ENCODE data around the gene PCMTD2. TPM values are rescaled to one million over a fixed set of nuclear protein-coding genes. Genes with fewer than 3 reads are reported as not detected.
"Not testable (repeated sequence)": the region's sequence is repeated elsewhere in the genome, so short reads cannot be mapped to it uniquely, and the experiment has no call there.

Gene PCMTD2
- total RNA-seq, 1 experiment from 2014 or later = 45.7 TPM

- no peak for TF ChIP-seq EZH2 (IDR thresholded peaks at IDR 0.05; ENCODE audit: low read length, unreplicated experiment)
- no peak for TF ChIP-seq EZH2phosphoT487 (IDR thresholded peaks at IDR 0.05; ENCODE audit: borderline replicate concordance, low read length)
- no peak for TF ChIP-seq CTCF (conservative IDR thresholded peaks at IDR 0.05; ENCODE audit: low read depth, low read length)
Observed at GRCh38 chr20:64283646-64284045, 28.1 kb downstream of the PCMTD2 start.

GRCh38 chr20:64285579-64286446, 30.3 kb downstream of the PCMTD2 start:
- H3K27me3 ChIP-seq (ENCODE audit: low read length); POLR2A ChIA-PET (ENCODE audit: unreplicated experiment); intact Hi-C loops (cut with micrococcal nuclease); H4K20me1 ChIP-seq (ENCODE audit: low read length); H2AFZ ChIP-seq (ENCODE audit: low read length); H3K79me2 ChIP-seq (ENCODE audit: low read length); H3K4me2 ChIP-seq (ENCODE audit: low read length); CTCF ChIA-PET; H3K36me3 ChIP-seq (ENCODE audit: low read depth, low read length); H3K9me3 ChIP-seq (ENCODE audit: low read length); H3K9ac ChIP-seq (ENCODE audit: low read length); H3K27ac ChIP-seq (ENCODE audit: low read length); H3K9me2 ChIP-seq (replicated peaks; ENCODE audit: low read length); H3K4me1 ChIP-seq (ENCODE audit: insufficient read depth, low read length); H3K4me3 ChIP-seq (ENCODE audit: low read length); H3F3A ChIP-seq (ENCODE audit: low read length, unreplicated experiment); BruUV-seq (replicated peaks): not testable (repeated sequence)
- DNase-seq = peak; percentile 37
- peak; percentile 20; the same call in 1 of the 2 replicates for ATAC-seq
- TF ChIP-seq CTCF (conservative IDR thresholded peaks at IDR 0.05; ENCODE audit: low read depth, low read length) = peak; percentile 71; the same call in 1 of the 2 replicates

More at GRCh38 chr20:64283646-64284045, 28.1 kb downstream of the PCMTD2 start:
- DNase-seq (no peak), ATAC-seq (no peak)
- Histone ChIP-seq H3K27me3 (ENCODE audit: low read length) (no peaks in the 10 kb centered on the region), H3K9me3 (ENCODE audit: low read length) (no peaks in the 10 kb centered on the region), H3K9me2 (replicated peaks; ENCODE audit: low read length) (no peaks in the 10 kb centered on the region), H3K36me3 (ENCODE audit: low read depth, low read length) (no peaks in the 10 kb centered on the region), H3F3A (ENCODE audit: low read length, unreplicated experiment) (no peaks in the 10 kb centered on the region), H3K4me2 (ENCODE audit: low read length) (no peak overlapping the region), H4K20me1 (ENCODE audit: low read length) (no peaks in the 10 kb centered on the region), H3K4me1 (ENCODE audit: insufficient read depth, low read length) (no peaks in the 10 kb centered on the region), H3K27ac (ENCODE audit: low read length) (no peak overlapping the region), H3K4me3 (ENCODE audit: low read length) (no peak overlapping the region), H3K79me2 (ENCODE audit: low read length) (no peaks in the 10 kb centered on the region), H2AFZ (ENCODE audit: low read length) (no peak overlapping the region), H3K9ac (ENCODE audit: low read length) (no peak overlapping the region)
- ChIA-PET POLR2A (ENCODE audit: unreplicated experiment) (no interaction called here), CTCF (no interaction called here)
- intact Hi-C loops (cut with micrococcal nuclease) = no loop called here
- no TSS peak for BruUV-seq (replicated peaks)

- CTCF ChIA-PET = not testable (repeated sequence)
Observed at GRCh38 chr20:64286447-64287263, 31.1 kb downstream of the PCMTD2 start.

GRCh38 chr20:64287264-64287590, 31.7 kb downstream of the PCMTD2 start:
- BruUV-seq (replicated peaks); H3K9me2 ChIP-seq (replicated peaks; ENCODE audit: low read length); H4K20me1 ChIP-seq (ENCODE audit: low read length); H2AFZ ChIP-seq (ENCODE audit: low read length); H3K4me3 ChIP-seq (ENCODE audit: low read length); intact Hi-C loops (cut with micrococcal nuclease); H3K79me2 ChIP-seq (ENCODE audit: low read length); H3K4me1 ChIP-seq (ENCODE audit: insufficient read depth, low read length); H3F3A ChIP-seq (ENCODE audit: low read length, unreplicated experiment); H3K9me3 ChIP-seq (ENCODE audit: low read length); H3K27me3 ChIP-seq (ENCODE audit: low read length); H3K9ac ChIP-seq (ENCODE audit: low read length); CTCF ChIA-PET; ATAC-seq; POLR2A ChIA-PET (ENCODE audit: unreplicated experiment); H3K36me3 ChIP-seq (ENCODE audit: low read depth, low read length); H3K27ac ChIP-seq (ENCODE audit: low read length); DNase-seq; H3K4me2 ChIP-seq (ENCODE audit: low read length): not testable (repeated sequence)

More at GRCh38 chr20:64286447-64287263, 31.1 kb downstream of the PCMTD2 start:
- H3K9me2 ChIP-seq (replicated peaks; ENCODE audit: low read length); H3K27me3 ChIP-seq (ENCODE audit: low read length); H3K9ac ChIP-seq (ENCODE audit: low read length); DNase-seq; H2AFZ ChIP-seq (ENCODE audit: low read length); H3K4me3 ChIP-seq (ENCODE audit: low read length); H3F3A ChIP-seq (ENCODE audit: low read length, unreplicated experiment); H3K4me1 ChIP-seq (ENCODE audit: insufficient read depth, low read length); H3K79me2 ChIP-seq (ENCODE audit: low read length); H3K9me3 ChIP-seq (ENCODE audit: low read length); H3K27ac ChIP-seq (ENCODE audit: low read length); H3K4me2 ChIP-seq (ENCODE audit: low read length); intact Hi-C loops (cut with micrococcal nuclease); BruUV-seq (replicated peaks); H4K20me1 ChIP-seq (ENCODE audit: low read length); POLR2A ChIA-PET (ENCODE audit: unreplicated experiment); ATAC-seq; H3K36me3 ChIP-seq (ENCODE audit: low read depth, low read length): not testable (repeated sequence)

- DNase-seq; H3K27ac ChIP-seq (ENCODE audit: low read length); CTCF ChIA-PET; H2AFZ ChIP-seq (ENCODE audit: low read length); H3K9me3 ChIP-seq (ENCODE audit: low read length); H3K79me2 ChIP-seq (ENCODE audit: low read length); H4K20me1 ChIP-seq (ENCODE audit: low read length); H3K4me1 ChIP-seq (ENCODE audit: insufficient read depth, low read length); H3K4me3 ChIP-seq (ENCODE audit: low read length); H3K9me2 ChIP-seq (replicated peaks; ENCODE audit: low read length); POLR2A ChIA-PET (ENCODE audit: unreplicated experiment); ATAC-seq; BruUV-seq (replicated peaks); H3K36me3 ChIP-seq (ENCODE audit: low read depth, low read length); H3K9ac ChIP-seq (ENCODE audit: low read length); H3K4me2 ChIP-seq (ENCODE audit: low read length); H3K27me3 ChIP-seq (ENCODE audit: low read length); H3F3A ChIP-seq (ENCODE audit: low read length, unreplicated experiment); intact Hi-C loops (cut with micrococcal nuclease): not testable (repeated sequence)
Observed at GRCh38 chr20:64292167-64292566, 36.6 kb downstream of the PCMTD2 start.
